A673 (cell line): ENCODE measurements around the gene TCP11L2. TPM values are rescaled to one million over a fixed set of nuclear protein-coding genes. Genes with fewer than 3 reads are reported as not detected.

Experiments used
- BruUV-seq: library from RNA; stranded (reverse); fragments of 400-500 nt; replicated peaks from 2 replicates; lab custom pipeline; 2021; lab: Mats Ljungman, UMichigan
- CTCF ChIA-PET: fragments of 300-600 bp; sonication (Branson Sonifier 250); formaldehyde crosslinking; loops from one replicate; lab custom pipeline; 2022; ENCODE audit warnings: antibody characterized with exemption; lab: Charles Lee
- POLR2A ChIA-PET: fragments of 300-600 bp; sonication (Branson Sonifier 250); formaldehyde crosslinking; loops from one replicate; lab custom pipeline; 2022; ENCODE audit warnings: antibody characterized with exemption; ENCODE audit not compliant: low non-redundant PET; lab: Charles Lee
- DNase-seq: peaks from one replicate; pipeline ENCODE4 v3.0.0-alpha.2; 2015; ENCODE audit warnings: low spot score
- H3K27ac ChIP-seq: fragments of 200-600 bp; sonication (generic); 2 replicates; pipeline ENCODE4 v1.5.1; 2016; ENCODE audit warnings: mixed run types, low read depth, mild to moderate bottlenecking, mixed read lengths, antibody characterized with exemption, low read length; ENCODE audit not compliant: poor library complexity, severe bottlenecking
- H3K27me3 ChIP-seq: fragments of 200-600 bp; sonication (generic); replicated peaks from 2 replicates; pipeline ENCODE4 v1.6.1; 2017; ENCODE audit warnings: mixed run types, low read depth, mild to moderate bottlenecking, mixed read lengths, antibody characterized with exemption, low read length; ENCODE audit not compliant: insufficient read depth, poor library complexity
- H3K36me3 ChIP-seq: fragments of 200-600 bp; sonication (generic); 2 replicates; pipeline ENCODE4 v1.6.1; 2016; ENCODE audit warnings: mixed run types, mild to moderate bottlenecking, mixed read lengths, antibody characterized with exemption, low read length; ENCODE audit not compliant: insufficient read depth, poor library complexity, severe bottlenecking
- H3K4me1 ChIP-seq: fragments of 200-600 bp; sonication (generic); 2 replicates; pipeline ENCODE4 v1.6.1; 2017; ENCODE audit warnings: mixed run types, mild to moderate bottlenecking, mixed read lengths, antibody characterized with exemption, low read length; ENCODE audit not compliant: insufficient read depth, poor library complexity, severe bottlenecking
- H3K4me3 ChIP-seq: fragments of 200-600 bp; sonication (generic); 2 replicates; pipeline ENCODE4 v1.5.1; 2016; ENCODE audit warnings: low read depth, mixed run types, mild to moderate bottlenecking, mixed read lengths, low read length; ENCODE audit not compliant: poor library complexity, severe bottlenecking
- H3K9me3 ChIP-seq: fragments of 200-600 bp; sonication (generic); 2 replicates; pipeline ENCODE4 v1.6.1; 2016; ENCODE audit warnings: mixed run types, low read depth, mild to moderate bottlenecking, mixed read lengths, antibody characterized with exemption, low read length; ENCODE audit not compliant: poor library complexity, severe bottlenecking
- EZH2 ChIP-seq: fragments of 200-600 bp; sonication (generic); IDR thresholded peaks from 2 replicates; pipeline ENCODE4 v1.6.1; 2017; ENCODE audit warnings: borderline replicate concordance, low read depth, mild to moderate bottlenecking, mixed read lengths, antibody characterized with exemption, low read length; ENCODE audit not compliant: poor library complexity, severe bottlenecking
- intact Hi-C: fragments of 100-400 bp; cut with micrococcal nuclease; formaldehyde crosslinking; loops from one replicate; pipeline ENCODE4 v1.10.0; 2022; ENCODE audit not compliant: unreplicated experiment
- total RNA-seq: library from RNA; stranded (reverse); gene quantifications from 2 replicates; pipeline ENCODE4 v1.2.3, GENCODE V29; 2021
- TF ChIP-seq, protein P1 (sequence below): fragments of 300-800, 200-600 bp; sonication (generic); conservative IDR thresholded peaks from 2 replicates; pipeline ENCODE4 v1.5.1; 2017; ENCODE audit warnings: low read depth, mild to moderate bottlenecking, antibody characterized with exemption, low read length, moderate library complexity, mixed read lengths

TCP11L2 gene
- total RNA-seq, 1 experiment from 2014 or later: 0.39 TPM

DNA sequence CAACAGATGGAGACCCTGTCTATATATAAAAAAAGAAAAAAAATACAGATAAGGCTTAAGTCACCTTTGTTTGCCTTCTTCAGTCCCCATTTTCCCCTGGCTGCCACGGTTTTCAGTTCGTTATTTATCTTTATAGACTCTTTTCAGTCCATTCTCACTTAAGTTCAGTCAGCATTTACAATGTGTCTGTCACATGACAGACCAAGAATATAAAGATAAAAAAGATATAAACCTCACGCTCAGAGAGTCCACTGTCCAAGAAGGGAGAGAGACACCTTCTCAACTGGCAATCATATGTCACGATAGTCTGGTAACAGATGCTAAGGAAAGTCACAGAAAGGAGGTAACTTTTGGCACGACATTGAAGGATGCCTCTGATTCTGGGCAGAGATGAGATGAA is 41.6 kb downstream of the TCP11L2 start:
- H3K27ac ChIP-seq: no peak overlapping the region
- no peaks in the 10 kb centered on the region for H3K9me3 ChIP-seq
- H3K4me1 ChIP-seq: no peaks in the 10 kb centered on the region
- ChIA-PET POLR2A (no interaction called here), CTCF (no interaction called here)
- no peak overlapping the region for H3K4me3 ChIP-seq
- H3K36me3 ChIP-seq: no peaks in the 10 kb centered on the region
- H3K27me3 ChIP-seq: no peaks in the 10 kb centered on the region
- intact Hi-C loops: no loop called here
- TF ChIP-seq EZH2: no peak
- TF ChIP-seq, protein P1, sequence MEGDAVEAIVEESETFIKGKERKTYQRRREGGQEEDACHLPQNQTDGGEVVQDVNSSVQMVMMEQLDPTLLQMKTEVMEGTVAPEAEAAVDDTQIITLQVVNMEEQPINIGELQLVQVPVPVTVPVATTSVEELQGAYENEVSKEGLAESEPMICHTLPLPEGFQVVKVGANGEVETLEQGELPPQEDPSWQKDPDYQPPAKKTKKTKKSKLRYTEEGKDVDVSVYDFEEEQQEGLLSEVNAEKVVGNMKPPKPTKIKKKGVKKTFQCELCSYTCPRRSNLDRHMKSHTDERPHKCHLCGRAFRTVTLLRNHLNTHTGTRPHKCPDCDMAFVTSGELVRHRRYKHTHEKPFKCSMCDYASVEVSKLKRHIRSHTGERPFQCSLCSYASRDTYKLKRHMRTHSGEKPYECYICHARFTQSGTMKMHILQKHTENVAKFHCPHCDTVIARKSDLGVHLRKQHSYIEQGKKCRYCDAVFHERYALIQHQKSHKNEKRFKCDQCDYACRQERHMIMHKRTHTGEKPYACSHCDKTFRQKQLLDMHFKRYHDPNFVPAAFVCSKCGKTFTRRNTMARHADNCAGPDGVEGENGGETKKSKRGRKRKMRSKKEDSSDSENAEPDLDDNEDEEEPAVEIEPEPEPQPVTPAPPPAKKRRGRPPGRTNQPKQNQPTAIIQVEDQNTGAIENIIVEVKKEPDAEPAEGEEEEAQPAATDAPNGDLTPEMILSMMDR: no peak
- no TSS peak for BruUV-seq
- no peak for DNase-seq

DNA sequence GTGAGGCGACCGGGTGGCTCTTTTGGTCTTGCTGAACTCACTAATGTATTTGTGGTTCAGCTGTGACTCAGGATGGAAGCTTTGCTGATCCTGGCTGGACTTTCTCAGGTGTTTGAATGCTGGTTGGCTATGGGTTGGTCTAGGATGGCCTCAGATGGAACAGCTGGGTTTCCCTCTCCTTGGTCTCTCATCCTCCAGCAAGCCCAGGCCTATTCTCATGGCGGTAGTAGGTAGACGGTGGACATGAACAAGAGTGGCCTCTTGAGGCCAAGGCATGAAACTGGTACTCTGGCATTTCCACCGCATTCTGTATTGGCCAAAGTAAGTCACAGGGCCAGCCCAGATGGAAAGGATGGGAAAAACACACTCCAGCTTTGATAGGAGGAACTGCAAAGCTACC is 43.2 kb downstream of the TCP11L2 start:
- Histone ChIP-seq H3K27me3 (peaks cover 4% of the 10 kb centered on the region), H3K27ac (no peak overlapping the region), H3K4me1 (no peaks in the 10 kb centered on the region), H3K4me3 (no peak overlapping the region), H3K9me3 (no peaks in the 10 kb centered on the region), H3K36me3 (no peaks in the 10 kb centered on the region)
- intact Hi-C loops: no loop called here
- POLR2A ChIA-PET: no interaction called here
- BruUV-seq: no TSS peak
- peak; percentile 20 for DNase-seq
- TF ChIP-seq EZH2: no peak
- TF ChIP-seq, protein P1: peak; percentile 34; the same call in 1 of the 2 replicates
- CTCF ChIA-PET: no interaction called here

DNA sequence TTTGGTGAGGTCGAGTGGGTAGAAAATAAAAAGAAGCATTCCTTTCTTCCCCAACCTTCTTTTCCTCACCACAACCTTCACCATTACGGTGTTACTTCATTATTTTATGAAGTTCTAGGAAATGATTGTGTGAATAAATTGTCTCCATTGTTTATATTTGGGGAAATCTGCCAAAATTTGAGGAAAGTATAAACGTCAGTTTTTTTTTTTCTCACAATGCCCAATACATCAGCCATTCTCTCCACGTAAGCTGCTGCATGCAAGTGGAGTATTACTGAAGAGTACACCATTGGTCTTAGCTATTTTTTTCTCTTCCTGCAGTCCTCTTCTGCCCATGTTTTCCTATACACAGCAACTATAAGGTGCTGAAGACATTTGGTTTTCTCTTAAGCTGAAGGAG is 45.9 kb downstream of the TCP11L2 start:
- no peak for DNase-seq
- Histone ChIP-seq H3K27ac (no peak overlapping the region), H3K4me1 (no peaks in the 10 kb centered on the region), H3K36me3 (no peaks in the 10 kb centered on the region), H3K4me3 (no peak overlapping the region), H3K9me3 (no peaks in the 10 kb centered on the region), H3K27me3 (peaks cover 4% of the 10 kb centered on the region)
- POLR2A ChIA-PET: no interaction called here
- BruUV-seq: no TSS peak
- no peak for TF ChIP-seq EZH2
- TF ChIP-seq, protein P1: no peak
- intact Hi-C loops: no loop called here
- CTCF ChIA-PET: no interaction called here
